Motor neuron (in vitro differentiated cells): Measurements from ENCODE around the gene PCDH9. TPM values are rescaled to one million over a fixed set of nuclear protein-coding genes. Genes with fewer than 3 reads are reported as not detected.

Source experiments
- ATAC-seq, 8 experiments: fragments of 200-7000 bp; cut with Tn5 transposase; replicated peaks in 6 of 8; 2 replicates each; pipeline ENCODE4 v1.8.0; 2021; ENCODE audit warnings: mild to moderate bottlenecking in 8 of 8, moderate library complexity in 8 of 8
- H3K27ac ChIP-seq, 2 donors: fragments of 250-450 bp; sonication (Bioruptor Pico); 2 replicates each; pipeline ENCODE4 v1.9.0; 2021; ENCODE audit warnings: antibody characterized with exemption in 2 of 2, mild to moderate bottlenecking in 2 of 2, moderate library complexity in 1 of 2
- H3K4me1 ChIP-seq, 2 donors: fragments of 250-450 bp; sonication (Bioruptor Pico); replicated peaks in 1 of 2; 2 replicates each; pipeline ENCODE4 v1.6.1; 2021; ENCODE audit warnings: antibody characterized with exemption in 2 of 2, mild to moderate bottlenecking in 2 of 2, moderate library complexity in 1 of 2
- H3K4me3 ChIP-seq, 5 donors: fragments of 250-450 bp; sonication (Bioruptor Pico); 2 replicates each; pipeline ENCODE4 v1.9.0; 2021; ENCODE audit warnings: antibody characterized with exemption in 5 of 5, mild to moderate bottlenecking in 5 of 5, moderate library complexity in 4 of 5
- WGBS, 10 experiments: fragments of 450-650 bp; shearing (Covaris generic); methylation state at CpG; one replicate each; pipeline ENCODE4 v1.0.0; 2022; 5-methylcytosine and 5-hydroxymethylcytosine counted together
- in situ Hi-C, 9 experiments: fragments of 400-800 bp; cut with MboI; loops; one replicate each; pipeline ENCODE4 v1.15.0; 2021; ENCODE audit warnings: low sequenced_read_pairs in 9 of 9, low pct_unique_long_range_greater_than_20kb in 2 of 9; ENCODE audit not compliant: unreplicated experiment in 9 of 9
- total RNA-seq, 8 experiments: library from RNA; unstranded; fragments of 300-600 nt; gene quantifications; 2 replicates each; pipeline versions ENCODE4 v1.2.3 to v1.2.4, GENCODE V29; 2022

The PCDH9 gene, protein sequence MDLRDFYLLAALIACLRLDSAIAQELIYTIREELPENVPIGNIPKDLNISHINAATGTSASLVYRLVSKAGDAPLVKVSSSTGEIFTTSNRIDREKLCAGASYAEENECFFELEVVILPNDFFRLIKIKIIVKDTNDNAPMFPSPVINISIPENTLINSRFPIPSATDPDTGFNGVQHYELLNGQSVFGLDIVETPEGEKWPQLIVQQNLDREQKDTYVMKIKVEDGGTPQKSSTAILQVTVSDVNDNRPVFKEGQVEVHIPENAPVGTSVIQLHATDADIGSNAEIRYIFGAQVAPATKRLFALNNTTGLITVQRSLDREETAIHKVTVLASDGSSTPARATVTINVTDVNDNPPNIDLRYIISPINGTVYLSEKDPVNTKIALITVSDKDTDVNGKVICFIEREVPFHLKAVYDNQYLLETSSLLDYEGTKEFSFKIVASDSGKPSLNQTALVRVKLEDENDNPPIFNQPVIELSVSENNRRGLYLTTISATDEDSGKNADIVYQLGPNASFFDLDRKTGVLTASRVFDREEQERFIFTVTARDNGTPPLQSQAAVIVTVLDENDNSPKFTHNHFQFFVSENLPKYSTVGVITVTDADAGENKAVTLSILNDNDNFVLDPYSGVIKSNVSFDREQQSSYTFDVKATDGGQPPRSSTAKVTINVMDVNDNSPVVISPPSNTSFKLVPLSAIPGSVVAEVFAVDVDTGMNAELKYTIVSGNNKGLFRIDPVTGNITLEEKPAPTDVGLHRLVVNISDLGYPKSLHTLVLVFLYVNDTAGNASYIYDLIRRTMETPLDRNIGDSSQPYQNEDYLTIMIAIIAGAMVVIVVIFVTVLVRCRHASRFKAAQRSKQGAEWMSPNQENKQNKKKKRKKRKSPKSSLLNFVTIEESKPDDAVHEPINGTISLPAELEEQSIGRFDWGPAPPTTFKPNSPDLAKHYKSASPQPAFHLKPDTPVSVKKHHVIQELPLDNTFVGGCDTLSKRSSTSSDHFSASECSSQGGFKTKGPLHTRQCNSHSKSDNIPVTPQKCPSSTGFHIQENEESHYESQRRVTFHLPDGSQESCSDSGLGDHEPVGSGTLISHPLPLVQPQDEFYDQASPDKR (N-terminal part only)
- 100 to 1,000 TPM in 1 of 8 experiments, 10 to 100 TPM in 6, under 1 TPM in 1; 0.51 to 201 (median 64.7) TPM for total RNA-seq

DNA sequence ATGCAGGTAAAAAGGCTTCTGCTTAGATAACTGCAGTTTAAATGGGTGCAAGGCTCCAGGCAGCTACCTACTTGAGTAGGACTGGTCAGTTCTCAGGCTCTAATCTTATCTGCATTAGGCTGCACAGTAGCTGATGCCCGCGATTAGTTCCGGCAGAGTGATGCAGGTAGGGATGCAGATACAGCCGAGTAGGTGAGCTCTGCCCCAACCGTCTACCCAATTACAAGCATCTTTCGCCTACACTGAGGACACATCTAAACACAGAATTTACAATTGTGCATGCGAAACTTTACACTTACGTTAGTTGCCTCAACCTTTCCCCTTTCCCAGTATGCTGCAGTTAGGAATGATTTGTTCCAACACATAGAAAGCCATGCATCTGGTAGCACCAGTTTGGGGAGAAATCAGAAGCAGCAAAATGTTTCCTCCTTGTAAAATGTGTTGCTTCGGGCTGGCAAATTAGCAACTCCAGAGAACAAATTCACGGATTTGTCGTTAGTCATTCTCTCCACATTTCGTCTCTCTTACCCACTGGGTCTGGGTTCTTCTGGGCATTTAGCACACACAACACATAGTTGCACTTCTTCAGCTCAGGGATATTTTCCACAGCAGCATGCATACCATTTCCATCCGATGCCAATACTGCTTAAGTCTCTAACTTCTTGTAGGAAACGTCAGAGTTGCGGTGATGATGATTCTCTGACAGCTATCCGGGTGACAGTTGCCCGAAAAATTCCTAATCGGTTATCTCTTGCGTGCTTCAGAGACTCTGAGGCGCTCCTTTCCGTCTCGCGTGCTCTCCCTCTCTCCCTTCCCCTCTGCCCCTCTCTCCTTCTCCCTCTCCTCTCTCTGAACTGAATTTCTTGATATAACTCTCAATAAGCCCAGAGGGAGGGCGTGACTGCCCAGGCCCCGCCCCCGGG is at the start of gene PCDH9:
Gene PCDH9 (minus strand): TSS at position 856 of the 923 bp plus-strand sequence. CDS start 1,896 bp downstream, outside the sequence.
- H3K4me3 ChIP-seq = peak within 1 kb of the TSS; percentile 49 to 81 (median 58)
- in situ Hi-C loops = loop anchor here in 1 of 9 experiments (25.0 kb wide), 1 partner anchor 1567 kb away; no protein-coding TSS in a partner anchor
- peaks cover 0 to 9% of the 10 kb centered on the region in 2 donors for H3K4me1 ChIP-seq
- peak in 2 of 8 experiments; percentile 5 to 7 for ATAC-seq
- WGBS, 10 experiments = 0 to 9% (median 0%) methylated on average over 2 to 21 of the region's 26 CpGs; no CpG with 5 or more reads in 1 of the 10 experiments
- peak within 1 kb of the TSS; percentile 44 to 67 for H3K27ac ChIP-seq

DNA sequence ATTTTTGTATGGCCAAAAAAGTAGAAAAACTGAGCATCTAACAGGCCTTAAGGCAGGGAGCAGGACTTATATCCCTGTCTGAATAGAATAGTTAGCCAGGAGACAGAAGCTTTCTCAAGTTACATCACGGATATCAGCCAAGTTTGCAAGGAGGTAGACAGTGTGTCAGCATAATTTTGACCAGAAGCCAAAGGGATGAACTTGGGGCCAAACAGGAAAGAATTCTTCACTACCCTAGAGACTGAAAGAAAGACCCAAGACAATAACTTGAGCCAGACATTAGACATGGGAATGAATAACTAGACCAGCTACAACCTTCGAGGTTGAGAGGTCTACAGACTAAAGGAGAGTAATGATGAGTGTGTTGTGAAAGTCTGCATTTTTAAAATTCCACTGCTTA is 48.1 kb upstream of the PCDH9 start:
- ATAC-seq = peak in 1 of 8 experiments; percentile 16
- H3K4me1 ChIP-seq = peaks cover 0 to 7% of the 10 kb centered on the region in 2 donors
- H3K4me3 ChIP-seq = no peak overlapping the region
- no peak overlapping the region for H3K27ac ChIP-seq
- in situ Hi-C loops = no loop called here
- 0 to 100% (median 53%) methylated on average over 1 to 2 of the region's 2 CpGs; no CpG with 5 or more reads in 4 of the 10 experiments for WGBS, 10 experiments

DNA sequence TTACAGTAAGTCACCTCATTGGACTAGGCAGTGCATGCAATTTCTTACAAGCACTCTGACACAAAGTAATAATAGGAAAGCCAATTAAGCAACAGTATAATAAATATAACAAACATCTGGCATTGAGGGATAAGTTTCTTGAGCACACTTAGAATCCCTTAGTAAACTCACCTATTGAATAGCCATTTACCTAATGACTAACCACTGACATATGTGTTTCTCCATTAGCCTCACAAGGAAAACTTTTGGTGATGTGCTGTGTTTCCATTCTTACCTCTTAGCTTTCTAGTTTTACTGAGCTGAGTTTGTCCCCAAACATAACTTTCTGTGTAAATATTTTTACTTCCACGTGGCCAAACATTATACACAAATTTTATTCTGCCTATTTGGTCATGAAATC is 47.4 kb upstream of the PCDH9 start:
- 0 to 100% (median 63%) methylated on average over 1 of the region's 1 CpG for WGBS, 10 experiments
- in situ Hi-C loops = no loop called here
- Histone ChIP-seq H3K4me1 (peaks cover 0 to 7% of the 10 kb centered on the region in 2 donors), H3K27ac (no peak overlapping the region), H3K4me3 (no peak overlapping the region)
- no peak for ATAC-seq

DNA sequence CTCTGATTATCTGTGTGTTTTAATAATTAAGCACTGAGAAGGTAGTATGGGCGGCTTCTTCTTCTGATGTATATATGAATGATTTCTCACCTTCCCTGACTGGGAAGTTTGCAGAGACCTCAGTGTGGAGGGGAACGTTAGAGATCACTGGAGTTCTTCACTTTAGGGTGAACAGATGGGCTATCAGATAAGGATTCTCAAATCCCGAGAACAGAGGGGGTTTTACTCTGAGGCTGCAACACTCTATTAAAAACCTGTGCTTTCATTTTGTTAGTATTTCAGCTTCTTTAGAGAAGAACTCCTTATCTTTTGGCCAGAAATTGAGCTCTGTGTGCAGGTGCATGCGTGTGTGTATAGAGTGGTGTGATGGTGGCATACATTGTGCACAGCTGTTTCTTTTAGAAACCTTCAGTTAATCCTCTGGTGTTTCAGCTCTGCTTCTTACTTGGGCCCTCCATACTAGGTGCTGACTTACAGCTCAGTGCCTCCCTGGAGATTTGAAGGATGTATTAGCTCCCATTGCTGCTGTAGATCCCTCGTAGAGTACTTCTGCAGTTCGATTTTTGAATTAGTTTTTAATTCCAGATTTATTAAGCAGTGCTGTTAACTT is 45.3 kb upstream of the PCDH9 start:
- Histone ChIP-seq H3K27ac (no peak overlapping the region), H3K4me1 (no peaks in the 10 kb centered on the region), H3K4me3 (no peak overlapping the region)
- in situ Hi-C loops = no loop called here
- 3 to 100% (median 78%) methylated on average over 2 to 6 of the region's 6 CpGs; no CpG with 5 or more reads in 2 of the 10 experiments for WGBS, 10 experiments
- no peak for ATAC-seq

DNA sequence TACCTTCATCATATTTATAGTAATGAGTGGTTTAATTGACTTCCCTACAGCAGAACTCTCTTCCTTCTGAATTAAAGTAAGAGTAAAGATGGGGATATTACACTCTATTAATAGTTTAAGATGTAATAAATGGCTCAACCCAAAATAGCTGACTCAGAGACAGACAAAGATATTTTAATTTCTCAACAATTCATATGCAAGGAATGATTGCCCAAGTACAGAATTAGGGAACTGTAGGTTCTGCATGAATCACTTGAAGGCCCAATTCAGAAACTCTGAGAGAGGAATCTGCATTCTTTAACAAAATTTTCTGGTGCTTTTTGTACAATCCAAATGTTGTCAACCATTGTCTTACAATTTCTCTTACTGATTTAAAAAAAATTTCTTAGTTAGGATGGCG is 42.9 kb upstream of the PCDH9 start:
- in situ Hi-C loops = no loop called here
- Histone ChIP-seq H3K27ac (no peak overlapping the region), H3K4me3 (no peak overlapping the region), H3K4me1 (no peaks in the 10 kb centered on the region)
- WGBS, 10 experiments = 0 to 100% (median 92%) methylated on average over 1 of the region's 1 CpG; no CpG with 5 or more reads in 1 of the 10 experiments
- peak in 1 of 8 experiments; percentile 93 for ATAC-seq

DNA sequence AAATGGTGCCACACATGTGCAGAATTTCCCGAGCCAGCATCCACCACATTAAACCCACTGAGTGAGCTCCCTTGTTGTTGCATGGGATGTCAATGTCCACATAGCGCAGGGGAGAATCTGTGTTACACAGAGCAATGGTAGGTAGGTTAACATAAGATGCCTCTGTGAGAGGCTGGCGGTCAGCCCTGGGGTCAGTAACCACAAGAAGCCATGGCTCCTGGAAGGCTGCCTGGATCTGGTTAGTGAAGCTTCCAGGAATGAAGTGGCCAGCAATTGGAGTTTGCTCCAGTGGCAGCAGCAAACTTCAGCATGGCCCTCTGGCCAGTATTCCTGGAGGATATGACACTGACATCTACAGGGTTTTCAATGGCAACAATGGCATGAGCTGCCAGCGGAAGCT is 37.0 kb upstream of the PCDH9 start:
- WGBS, 10 experiments = 0 to 100% (median 100%) methylated on average over 2 to 3 of the region's 4 CpGs; no CpG with 5 or more reads in 7 of the 10 experiments
- Histone ChIP-seq H3K27ac (no peak overlapping the region), H3K4me1 (no peaks in the 10 kb centered on the region), H3K4me3 (no peak overlapping the region)
- in situ Hi-C loops = no loop called here
- ATAC-seq = no peak

DNA sequence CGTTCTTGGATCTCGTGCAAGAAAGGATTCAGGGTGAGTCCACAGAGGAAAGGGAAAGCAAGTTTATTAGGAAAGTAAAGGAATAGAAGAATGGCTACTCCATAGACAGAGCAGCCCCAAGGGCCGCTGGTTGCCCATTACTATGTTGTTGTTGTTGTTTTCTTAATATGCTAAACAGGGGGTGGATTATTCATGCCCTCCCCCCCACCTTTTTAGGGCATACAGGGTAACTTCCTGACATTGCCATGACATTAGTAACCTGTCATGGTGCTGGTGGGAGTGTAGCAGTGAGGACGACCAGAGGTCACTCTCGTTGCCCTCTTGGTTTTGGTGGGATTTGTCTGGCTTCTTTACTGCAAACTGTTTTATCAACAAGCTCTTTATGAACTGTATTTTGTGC is 29.1 kb upstream of the PCDH9 start:
- ATAC-seq = no peak
- Histone ChIP-seq H3K4me1 (no peaks in the 10 kb centered on the region), H3K27ac (no peak overlapping the region), H3K4me3 (no peak overlapping the region)
- WGBS, 10 experiments = 23 to 100% (median 85%) methylated on average over 1 to 5 of the region's 5 CpGs; no CpG with 5 or more reads in 1 of the 10 experiments
- in situ Hi-C loops = no loop called here

DNA sequence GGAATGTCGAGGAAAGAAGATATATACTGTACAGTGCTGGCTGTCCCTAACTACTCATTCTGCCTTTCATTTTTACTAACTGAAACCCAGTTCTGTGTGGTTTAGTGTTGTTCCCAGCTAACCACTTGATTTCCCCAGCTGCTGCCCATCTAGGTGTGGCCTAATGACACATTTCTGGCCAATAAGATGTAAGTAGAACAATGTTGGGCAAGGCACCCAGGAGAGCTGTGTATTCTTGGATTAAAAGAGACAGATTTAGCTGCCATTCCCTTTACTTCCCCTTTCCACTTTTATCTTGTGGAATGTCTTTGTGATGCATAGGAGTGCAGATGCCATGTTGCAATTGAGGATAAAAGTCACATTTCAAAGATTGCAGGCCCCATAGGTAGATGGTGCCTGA is 28.3 kb upstream of the PCDH9 start:
- ATAC-seq = peak in 1 of 8 experiments; percentile 41
- H3K4me3 ChIP-seq = no peak overlapping the region
- in situ Hi-C loops = no loop called here
- no peak overlapping the region for H3K27ac ChIP-seq
- WGBS, 10 experiments = 0 to 100% (median 76%) methylated on average over 1 of the region's 1 CpG; no CpG with 5 or more reads in 4 of the 10 experiments
- no peaks in the 10 kb centered on the region for H3K4me1 ChIP-seq

DNA sequence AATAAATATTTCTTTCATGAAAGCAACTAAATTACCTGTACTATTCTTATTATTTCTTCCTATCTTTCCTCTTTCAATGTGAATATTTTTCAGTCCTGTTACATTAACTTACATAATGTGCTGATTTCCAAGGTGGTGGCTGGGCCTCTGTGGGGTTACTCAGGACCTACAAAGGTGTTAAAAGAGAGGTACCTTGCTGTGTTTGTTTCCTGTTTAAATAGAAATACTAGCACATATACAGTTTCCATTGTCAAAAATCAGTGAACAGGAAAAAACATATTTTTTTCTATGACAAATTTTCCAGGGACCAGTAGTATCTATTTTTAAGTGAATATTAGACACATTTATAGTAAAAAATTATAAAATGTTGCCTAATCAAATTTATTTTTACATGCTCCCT is 8.7 kb upstream of the PCDH9 start:
- in situ Hi-C loops = loop anchor here in 1 of 9 experiments (25.0 kb wide), 1 partner anchor 1577 kb away; no protein-coding TSS in a partner anchor
- Histone ChIP-seq H3K4me1 (no peaks in the 10 kb centered on the region), H3K27ac (no peak overlapping the region), H3K4me3 (no peak overlapping the region)
- no peak for ATAC-seq

DNA sequence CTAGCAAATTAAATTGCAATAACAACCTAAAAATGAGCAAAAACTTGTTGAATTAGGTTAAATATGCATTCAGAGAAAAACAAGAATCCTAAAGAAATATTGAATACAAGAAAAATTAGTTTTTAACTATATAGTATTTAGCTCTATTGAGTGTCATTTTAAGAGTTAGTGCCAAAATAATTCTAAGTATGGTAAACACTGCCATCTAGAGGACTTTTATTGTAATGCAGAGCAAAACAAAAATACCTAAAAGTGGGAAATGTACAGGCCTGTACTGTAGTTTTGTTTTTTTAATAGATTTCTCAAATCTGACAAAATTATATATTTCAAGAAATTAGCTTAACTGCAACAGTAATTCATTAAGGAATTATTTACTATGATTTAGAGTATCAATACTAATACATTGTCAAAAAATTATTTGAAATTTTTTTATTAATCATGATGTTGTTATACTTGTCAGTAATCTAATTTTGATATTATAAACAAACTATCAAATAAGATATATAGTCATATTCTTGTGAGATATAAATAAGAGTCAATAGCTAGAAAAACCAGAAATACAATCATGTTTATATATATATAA is 8.2 kb upstream of the PCDH9 start:
- Histone ChIP-seq H3K4me1 (no peaks in the 10 kb centered on the region), H3K27ac (no peak overlapping the region), H3K4me3 (no peak overlapping the region)
- in situ Hi-C loops = loop anchor here in 1 of 9 experiments (25.0 kb wide), 1 partner anchor 1576 kb away; no protein-coding TSS in a partner anchor
- peak in 3 of 8 experiments; percentile 27 to 47 (median 31) for ATAC-seq

DNA sequence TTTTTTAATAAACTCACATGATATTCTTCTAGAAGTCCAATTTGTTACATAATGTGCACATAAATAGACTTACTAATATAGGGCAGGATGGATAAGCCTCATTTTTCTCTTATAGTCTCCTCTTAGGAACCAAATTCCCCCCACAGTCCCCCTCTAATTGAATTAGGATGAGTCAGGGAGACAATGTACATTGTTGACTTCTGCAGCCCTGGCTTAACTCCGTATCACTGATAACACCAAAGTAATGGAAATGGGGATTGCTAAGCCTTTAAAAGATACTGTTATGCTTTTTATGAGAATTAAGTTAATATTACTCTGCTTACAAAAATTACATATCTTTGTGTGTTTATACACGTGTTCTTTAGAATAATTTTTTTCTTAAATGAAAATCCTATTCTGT is 5.1 kb upstream of the PCDH9 start:
- H3K27ac ChIP-seq = no peak overlapping the region
- ATAC-seq = no peak
- H3K4me3 ChIP-seq = no peak overlapping the region
- in situ Hi-C loops = loop anchor here in 1 of 9 experiments (25.0 kb wide), 1 partner anchor 1573 kb away; no protein-coding TSS in a partner anchor
- WGBS, 10 experiments = 22 to 93% (median 73%) methylated on average over 2 of the region's 2 CpGs; no CpG with 5 or more reads in 2 of the 10 experiments
- H3K4me1 ChIP-seq = peaks cover 0 to 9% of the 10 kb centered on the region in 2 donors
